KOPT-K1 (cell line): ENCODE data around the gene KCNH1.

Source experiments
- H3K27ac ChIP-seq: fragments of 200-600 bp; sonication (generic); 2 replicates; pipeline ENCODE4 v1.5.1; 2016; ENCODE audit warnings: antibody characterized with exemption, mild to moderate bottlenecking, low read depth, low read length; ENCODE audit not compliant: poor library complexity, severe bottlenecking
- H3K36me3 ChIP-seq: fragments of 200-600 bp; sonication (generic); 2 replicates; pipeline ENCODE4 v1.5.1; 2017; ENCODE audit warnings: antibody characterized with exemption, mild to moderate bottlenecking, low read length, moderate library complexity; ENCODE audit not compliant: insufficient read depth
- H3K9me3 ChIP-seq: fragments of 200-600 bp; sonication (generic); 2 replicates; pipeline ENCODE4 v1.5.1; 2017; ENCODE audit warnings: antibody characterized with exemption, low read length, mild to moderate bottlenecking; ENCODE audit not compliant: insufficient read depth, poor library complexity, severe bottlenecking

Gene KCNH1, protein sequence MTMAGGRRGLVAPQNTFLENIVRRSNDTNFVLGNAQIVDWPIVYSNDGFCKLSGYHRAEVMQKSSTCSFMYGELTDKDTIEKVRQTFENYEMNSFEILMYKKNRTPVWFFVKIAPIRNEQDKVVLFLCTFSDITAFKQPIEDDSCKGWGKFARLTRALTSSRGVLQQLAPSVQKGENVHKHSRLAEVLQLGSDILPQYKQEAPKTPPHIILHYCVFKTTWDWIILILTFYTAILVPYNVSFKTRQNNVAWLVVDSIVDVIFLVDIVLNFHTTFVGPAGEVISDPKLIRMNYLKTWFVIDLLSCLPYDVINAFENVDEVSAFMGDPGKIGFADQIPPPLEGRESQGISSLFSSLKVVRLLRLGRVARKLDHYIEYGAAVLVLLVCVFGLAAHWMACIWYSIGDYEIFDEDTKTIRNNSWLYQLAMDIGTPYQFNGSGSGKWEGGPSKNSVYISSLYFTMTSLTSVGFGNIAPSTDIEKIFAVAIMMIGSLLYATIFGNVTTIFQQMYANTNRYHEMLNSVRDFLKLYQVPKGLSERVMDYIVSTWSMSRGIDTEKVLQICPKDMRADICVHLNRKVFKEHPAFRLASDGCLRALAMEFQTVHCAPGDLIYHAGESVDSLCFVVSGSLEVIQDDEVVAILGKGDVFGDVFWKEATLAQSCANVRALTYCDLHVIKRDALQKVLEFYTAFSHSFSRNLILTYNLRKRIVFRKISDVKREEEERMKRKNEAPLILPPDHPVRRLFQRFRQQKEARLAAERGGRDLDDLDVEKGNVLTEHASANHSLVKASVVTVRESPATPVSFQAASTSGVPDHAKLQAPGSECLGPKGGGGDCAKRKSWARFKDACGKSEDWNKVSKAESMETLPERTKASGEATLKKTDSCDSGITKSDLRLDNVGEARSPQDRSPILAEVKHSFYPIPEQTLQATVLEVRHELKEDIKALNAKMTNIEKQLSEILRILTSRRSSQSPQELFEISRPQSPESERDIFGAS

DNA sequence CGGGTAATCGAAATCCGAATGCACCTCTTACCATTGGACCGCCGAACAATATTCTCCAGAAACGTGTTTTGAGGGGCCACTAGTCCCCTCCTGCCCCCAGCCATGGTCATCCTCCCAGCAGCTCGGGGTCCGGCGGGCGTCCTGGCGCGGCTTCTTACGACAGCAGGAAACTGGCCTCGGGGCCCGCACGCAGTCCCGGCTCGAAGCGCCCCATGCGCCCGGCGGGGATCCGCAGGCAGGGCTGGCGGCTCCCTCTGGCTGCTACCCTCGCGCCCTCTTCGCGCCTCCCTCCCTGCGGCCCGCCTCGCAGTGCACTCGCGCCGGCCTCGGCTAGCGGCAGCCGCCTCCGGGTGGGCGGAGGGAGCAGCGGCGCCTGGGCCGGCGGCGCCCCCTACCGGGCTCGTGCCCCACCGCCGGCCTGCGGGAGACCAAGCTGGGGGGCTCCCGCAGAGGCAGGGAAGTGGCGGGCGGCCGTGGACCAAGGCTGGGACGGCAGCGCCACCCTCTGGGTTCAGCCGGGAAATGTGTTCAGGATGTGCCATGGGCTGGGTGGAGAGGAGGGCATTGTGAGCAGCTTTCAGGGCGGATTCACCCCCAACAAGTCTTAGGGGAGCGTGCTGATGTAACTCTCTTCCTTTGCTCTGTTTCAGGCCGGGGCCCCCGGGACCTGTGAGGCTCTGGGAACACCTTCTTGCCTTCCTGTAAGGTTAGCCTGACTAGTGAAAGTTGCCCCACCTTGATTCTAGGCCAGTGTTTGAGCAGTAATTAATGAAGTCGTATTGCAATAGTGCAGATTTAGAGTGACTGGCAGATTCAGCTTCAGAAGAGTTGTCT lies at the start of gene KCNH1:
Gene KCNH1 (minus strand): TSS at position 313 of the 834 bp plus-strand sequence. CDS start 203 bp downstream, at position 110.
- no peaks in the 10 kb centered on the region for H3K9me3 ChIP-seq
- no peaks in the 10 kb centered on the region for H3K36me3 ChIP-seq
- no peak within 1 kb of the TSS for H3K27ac ChIP-seq

GRCh38 chr1:211182746-211183145 lies 48.8 kb upstream of the KCNH1 start:
- Histone ChIP-seq H3K36me3 (no peaks in the 10 kb centered on the region), H3K27ac (no peak overlapping the region), H3K9me3 (no peaks in the 10 kb centered on the region)

GRCh38 chr1:211174375-211174774 lies 40.4 kb upstream of the KCNH1 start:
- Histone ChIP-seq H3K27ac (no peak overlapping the region), H3K9me3 (peaks cover 16% of the 10 kb centered on the region), H3K36me3 (no peaks in the 10 kb centered on the region)

GRCh38 chr1:211172657-211173056 lies 38.7 kb upstream of the KCNH1 start:
- H3K9me3 ChIP-seq: peaks cover 33% of the 10 kb centered on the region
- no peak overlapping the region for H3K27ac ChIP-seq
- no peaks in the 10 kb centered on the region for H3K36me3 ChIP-seq

GRCh38 chr1:211169353-211169752 lies 35.4 kb upstream of the KCNH1 start:
- Histone ChIP-seq H3K36me3 (no peaks in the 10 kb centered on the region), H3K27ac (no peak overlapping the region), H3K9me3 (peaks cover 34% of the 10 kb centered on the region)

- no peak overlapping the region for H3K27ac ChIP-seq
- peaks cover 14% of the 10 kb centered on the region for H3K9me3 ChIP-seq
- no peaks in the 10 kb centered on the region for H3K36me3 ChIP-seq
These were observed 24.9 kb upstream of the KCNH1 start for GRCh38 chr1:211158866-211159265.

DNA sequence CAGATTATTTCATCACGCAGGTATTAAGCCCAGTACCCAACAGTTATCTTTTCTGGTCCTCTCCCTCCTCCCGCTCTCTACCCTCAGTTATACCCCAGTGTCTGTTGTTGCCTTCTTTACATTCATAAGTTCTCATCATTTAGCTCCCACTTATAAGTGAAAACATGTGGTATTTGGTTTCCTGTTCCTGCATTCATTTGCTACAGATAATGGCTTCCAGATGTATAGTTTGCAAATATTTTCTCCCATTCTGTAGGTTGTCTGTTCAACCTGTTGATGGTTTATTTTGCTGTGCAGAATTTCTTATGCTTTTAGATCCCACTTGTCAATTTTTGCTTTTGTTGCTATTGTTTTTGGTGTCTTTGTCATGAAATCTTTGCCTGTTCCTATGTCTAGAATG lies 21.1 kb upstream of the KCNH1 start:
- H3K36me3 ChIP-seq: no peaks in the 10 kb centered on the region
- H3K27ac ChIP-seq: no peak overlapping the region
- peaks cover 14% of the 10 kb centered on the region for H3K9me3 ChIP-seq

DNA sequence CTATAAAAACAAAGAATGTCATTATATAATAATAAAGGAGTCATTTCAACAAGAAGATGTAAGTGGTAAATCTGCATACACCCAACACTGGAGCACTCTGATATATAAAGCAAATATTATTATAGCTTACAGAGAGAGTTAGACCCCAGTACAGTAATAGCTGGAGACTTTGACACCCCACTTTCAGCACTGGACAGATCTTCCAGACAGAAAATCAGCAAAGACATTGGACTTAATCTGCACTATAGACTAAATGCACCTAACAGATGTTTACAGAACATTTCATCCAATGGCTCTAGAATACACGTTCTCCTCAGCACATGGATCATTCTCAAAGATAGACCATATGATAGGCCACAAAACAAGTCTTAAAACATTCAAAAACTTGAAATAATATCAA lies 20.0 kb upstream of the KCNH1 start:
- peaks cover 13% of the 10 kb centered on the region for H3K9me3 ChIP-seq

GRCh38 chr1:211148366-211148765 lies 14.4 kb upstream of the KCNH1 start:
- no peaks in the 10 kb centered on the region for H3K9me3 ChIP-seq
- H3K36me3 ChIP-seq: no peaks in the 10 kb centered on the region
- no peak overlapping the region for H3K27ac ChIP-seq

More for the DNA sequence above, 20.0 kb upstream of the KCNH1 start:
- Histone ChIP-seq H3K36me3 (no peaks in the 10 kb centered on the region), H3K27ac (no peak overlapping the region)

GRCh38 chr1:211145944-211146343 lies 12.0 kb upstream of the KCNH1 start:
- no peaks in the 10 kb centered on the region for H3K36me3 ChIP-seq
- H3K27ac ChIP-seq: no peak overlapping the region
- H3K9me3 ChIP-seq: no peaks in the 10 kb centered on the region

DNA sequence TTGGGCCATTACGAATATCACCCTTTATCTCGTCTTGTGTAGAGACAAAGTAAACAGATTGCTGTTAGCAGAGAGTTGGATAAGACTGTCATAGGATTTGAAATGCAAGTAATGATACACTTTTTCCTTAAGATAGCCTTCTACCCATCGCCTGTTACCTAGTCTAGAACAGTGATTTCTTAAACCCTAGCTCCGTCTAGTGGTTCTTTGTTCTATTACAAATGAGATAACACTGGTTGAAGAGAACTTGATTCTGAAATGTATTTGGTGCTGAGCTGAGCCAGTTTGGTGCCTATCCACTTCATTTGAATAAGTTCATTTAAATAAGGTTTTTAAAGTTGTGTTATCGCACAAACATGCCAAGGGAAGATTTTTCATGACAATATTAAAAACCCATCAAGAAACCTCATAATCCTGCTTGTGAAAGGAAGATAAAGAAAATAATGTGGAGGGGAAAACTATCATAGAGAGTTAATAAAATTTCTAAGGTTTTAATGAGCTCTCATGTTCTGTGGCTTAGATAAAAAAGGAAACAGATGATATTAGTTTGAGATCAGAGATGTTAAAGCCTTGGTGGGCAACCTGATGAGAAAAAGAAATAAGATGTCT lies 1.5 kb upstream of the KCNH1 start:
- H3K9me3 ChIP-seq: no peaks in the 10 kb centered on the region
- no peaks in the 10 kb centered on the region for H3K36me3 ChIP-seq
- no peak overlapping the region for H3K27ac ChIP-seq

- H3K27ac ChIP-seq: no peak overlapping the region
- no peaks in the 10 kb centered on the region for H3K9me3 ChIP-seq
- no peaks in the 10 kb centered on the region for H3K36me3 ChIP-seq
These were observed 534 bp downstream of the KCNH1 start for GRCh38 chr1:211133393-211133835.

GRCh38 chr1:211132721-211133392 lies 1.1 kb downstream of the KCNH1 start:
- Histone ChIP-seq H3K9me3 (no peaks in the 10 kb centered on the region), H3K27ac (no peak overlapping the region), H3K36me3 (no peaks in the 10 kb centered on the region)

GRCh38 chr1:211129776-211130175 lies 4.2 kb downstream of the KCNH1 start:
- Histone ChIP-seq H3K36me3 (no peaks in the 10 kb centered on the region), H3K9me3 (no peaks in the 10 kb centered on the region), H3K27ac (no peak overlapping the region)
